ENCODE measurements around the gene OXSR1.
"Not testable (repeated sequence)": the region's sequence is repeated elsewhere in the genome, so short reads cannot be mapped to it uniquely, and the experiment has no call there.

Gene OXSR1

GRCh38 chr3:38127611-38128302 lies 37.6 kb upstream of the OXSR1 start:
- no peak for DNase-seq (ENCODE audit: low read depth in 2 of 2)

- no peak for DNase-seq (ENCODE audit: low read depth in 2 of 2)
These were observed 37.1 kb upstream of the OXSR1 start for GRCh38 chr3:38128303-38128655.

- no peak for DNase-seq (ENCODE audit: low read depth in 2 of 2)
These were observed 36.3 kb upstream of the OXSR1 start for GRCh38 chr3:38129058-38129457.

GRCh38 chr3:38130631-38131065 lies 34.7 kb upstream of the OXSR1 start:
- no peak for DNase-seq (ENCODE audit: low read depth in 2 of 2)

GRCh38 chr3:38131621-38132369 lies 33.5 kb upstream of the OXSR1 start:
- DNase-seq (ENCODE audit: low read depth in 2 of 2): no peak

- no peak for DNase-seq (ENCODE audit: low read depth in 2 of 2)
These were observed 32.2 kb upstream of the OXSR1 start for GRCh38 chr3:38133209-38133556.

- DNase-seq (ENCODE audit: low read depth in 2 of 2): no peak
These were observed 31.6 kb upstream of the OXSR1 start for GRCh38 chr3:38133557-38134405.

- not testable (repeated sequence) for DNase-seq (ENCODE audit: low read depth in 2 of 2)
These were observed 30.7 kb upstream of the OXSR1 start for GRCh38 chr3:38134517-38135143.

GRCh38 chr3:38135621-38136277 lies 29.6 kb upstream of the OXSR1 start:
- DNase-seq (ENCODE audit: low read depth in 2 of 2): not testable (repeated sequence)

GRCh38 chr3:38136393-38136776 lies 29.0 kb upstream of the OXSR1 start:
- DNase-seq (ENCODE audit: low read depth in 2 of 2): no peak

- DNase-seq (ENCODE audit: low read depth in 2 of 2): peak; percentile 96 to 97
These were observed 28.3 kb upstream of the OXSR1 start, which contains the start of gene ACAA1 for GRCh38 chr3:38136777-38137614. Gene ACAA1 (minus strand): TSS chr3:38137127. CDS start chr3:38137035, 92 bp downstream.

- no peak for DNase-seq (ENCODE audit: low read depth in 2 of 2)
These were observed 27.6 kb upstream of the OXSR1 start for GRCh38 chr3:38137615-38138348.

- DNase-seq (ENCODE audit: low read depth in 2 of 2): peak; percentile 76 to 81
These were observed 26.8 kb upstream of the OXSR1 start, which contains the start of gene MYD88 for GRCh38 chr3:38138349-38139190. Gene MYD88 (plus strand): TSS chr3:38138661. CDS start chr3:38138701, 40 bp downstream.

- DNase-seq (ENCODE audit: low read depth in 2 of 2): no peak
These were observed 26.1 kb upstream of the OXSR1 start for GRCh38 chr3:38139191-38139590.

- no peak for DNase-seq (ENCODE audit: low read depth in 2 of 2)
These were observed 25.7 kb upstream of the OXSR1 start for GRCh38 chr3:38139652-38140051.

GRCh38 chr3:38140326-38141172 lies 24.8 kb upstream of the OXSR1 start:
- DNase-seq (ENCODE audit: low read depth in 2 of 2): no peak

GRCh38 chr3:38141173-38141951 lies 24.0 kb upstream of the OXSR1 start:
- DNase-seq (ENCODE audit: low read depth in 2 of 2): no peak

All from activated CD8-positive, alpha-beta memory T cell treated with anti-CD3 and anti-CD28 coated beads for 4 hours (primary cell).